GM13977 (cell line): Measurements from ENCODE around the gene FKBP5.
A peak's percentile ranks its signal among the peaks of the same experiment; 100 is the strongest.
"Not testable (repeated sequence)": the region's sequence is repeated elsewhere in the genome, so short reads cannot be mapped to it uniquely, and the experiment has no call there.

Experiments used
- DNase-seq: peaks from one replicate; pipeline ENCODE4 v3.0.0; 2012; ENCODE audit warnings: low spot score
- in situ Hi-C: fragments of 300-500 bp; cut with MboI; formaldehyde crosslinking; loops from one replicate; pipeline ENCODE4 v1.12.0; 2022; ENCODE audit warnings: low sequenced_read_pairs, low pct_unique_long_range_greater_than_20kb, mixed read lengths, inconsistent platforms; ENCODE audit not compliant: unreplicated experiment
- TF ChIP-seq, protein P1 (sequence below): IDR thresholded peaks from 2 replicates; pipeline ENCODE4 v1.5.1; 2012; ENCODE audit warnings: mild to moderate bottlenecking, control low read depth; ENCODE audit not compliant: insufficient read depth; ENCODE audit errors: extremely low read depth, missing control alignments

Gene FKBP5

DNA sequence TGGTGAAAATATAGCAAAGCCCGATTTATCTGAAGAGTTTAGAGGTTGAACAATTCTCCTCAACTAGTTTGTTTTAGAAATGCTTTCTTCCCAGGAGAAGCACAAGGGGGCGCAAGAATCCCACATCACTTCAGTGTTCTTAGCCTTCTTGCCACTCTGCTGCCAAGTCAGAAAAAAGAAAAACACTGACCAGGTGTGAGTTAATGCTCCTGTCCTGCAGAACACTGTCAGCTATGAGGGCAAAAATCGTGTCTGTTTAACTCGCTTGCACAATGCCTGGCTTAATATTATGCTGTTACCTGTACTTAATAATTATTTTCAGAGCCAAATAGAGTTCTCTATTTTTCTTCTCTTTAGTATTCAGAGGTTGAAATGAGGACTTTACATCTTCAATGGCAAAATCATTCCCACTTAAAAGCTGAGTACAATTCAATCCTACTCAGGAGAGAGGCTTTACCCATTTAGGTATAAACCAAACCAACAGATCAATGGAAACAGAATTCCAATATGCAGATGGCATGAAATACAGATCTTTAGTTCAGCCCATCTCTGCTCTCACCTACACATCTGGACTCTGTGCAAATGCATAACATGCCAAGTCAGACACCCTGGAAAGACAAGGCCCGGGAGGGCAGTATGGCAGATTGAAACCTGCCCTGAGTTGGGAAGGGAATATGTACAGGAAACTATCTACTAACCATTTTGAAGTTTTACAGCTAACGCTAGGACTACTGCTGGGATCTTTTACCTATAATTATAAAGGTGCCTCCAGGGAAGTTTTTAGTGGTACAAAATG, 104.6 kb downstream of the FKBP5 start:
- TF ChIP-seq, protein P1, sequence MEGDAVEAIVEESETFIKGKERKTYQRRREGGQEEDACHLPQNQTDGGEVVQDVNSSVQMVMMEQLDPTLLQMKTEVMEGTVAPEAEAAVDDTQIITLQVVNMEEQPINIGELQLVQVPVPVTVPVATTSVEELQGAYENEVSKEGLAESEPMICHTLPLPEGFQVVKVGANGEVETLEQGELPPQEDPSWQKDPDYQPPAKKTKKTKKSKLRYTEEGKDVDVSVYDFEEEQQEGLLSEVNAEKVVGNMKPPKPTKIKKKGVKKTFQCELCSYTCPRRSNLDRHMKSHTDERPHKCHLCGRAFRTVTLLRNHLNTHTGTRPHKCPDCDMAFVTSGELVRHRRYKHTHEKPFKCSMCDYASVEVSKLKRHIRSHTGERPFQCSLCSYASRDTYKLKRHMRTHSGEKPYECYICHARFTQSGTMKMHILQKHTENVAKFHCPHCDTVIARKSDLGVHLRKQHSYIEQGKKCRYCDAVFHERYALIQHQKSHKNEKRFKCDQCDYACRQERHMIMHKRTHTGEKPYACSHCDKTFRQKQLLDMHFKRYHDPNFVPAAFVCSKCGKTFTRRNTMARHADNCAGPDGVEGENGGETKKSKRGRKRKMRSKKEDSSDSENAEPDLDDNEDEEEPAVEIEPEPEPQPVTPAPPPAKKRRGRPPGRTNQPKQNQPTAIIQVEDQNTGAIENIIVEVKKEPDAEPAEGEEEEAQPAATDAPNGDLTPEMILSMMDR = peak; percentile 81
- DNase-seq = peak; percentile 44
- in situ Hi-C loops = loop anchor here (5.0 kb wide), 1 partner anchor 153 kb away; the partner anchor contains the start of gene ARMC12

DNA sequence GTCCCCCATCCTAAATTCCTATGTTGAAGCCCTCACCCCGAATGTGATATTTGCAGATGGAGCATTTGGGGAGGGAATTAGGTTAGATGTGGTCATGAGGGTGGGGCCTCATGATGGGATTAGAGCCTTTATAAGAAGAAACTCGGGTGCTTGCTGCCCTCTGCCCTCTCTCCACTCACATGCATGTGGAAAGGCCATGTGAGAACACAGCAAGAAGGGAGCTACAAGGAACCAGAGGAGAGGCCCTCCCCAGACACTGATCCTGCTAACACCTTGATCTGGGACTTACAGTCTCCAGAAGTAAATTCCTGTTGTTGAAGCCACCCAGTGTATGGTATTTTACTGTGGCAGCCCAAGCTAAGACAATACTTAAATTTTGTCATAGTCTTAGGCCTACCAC, 106.4 kb downstream of the FKBP5 start:
- no peak for DNase-seq
- in situ Hi-C loops = loop anchor here (5.0 kb wide), 1 partner anchor 155 kb away; the partner anchor contains the start of gene ARMC12

DNA sequence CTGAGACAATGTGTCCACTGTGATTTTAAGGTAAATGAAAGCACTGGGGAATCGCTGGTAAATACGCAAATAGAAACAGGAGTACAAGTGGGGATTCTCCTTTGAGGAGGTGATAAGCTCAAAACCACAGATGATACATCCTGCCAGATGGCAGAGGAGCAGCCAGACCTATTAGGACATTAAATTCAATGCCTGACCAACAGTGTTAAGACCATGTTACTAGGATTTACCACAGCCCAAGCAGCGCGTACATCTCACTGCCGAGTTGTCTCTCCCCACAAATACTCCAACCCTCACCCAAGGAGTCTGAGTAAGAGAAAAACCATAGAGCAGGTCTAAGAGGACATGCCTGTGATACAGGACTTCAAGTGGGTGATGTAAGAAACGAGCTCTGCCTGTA, 107.1 kb downstream of the FKBP5 start:
- TF ChIP-seq, protein P1 = no peak
- DNase-seq = no peak
- in situ Hi-C loops = loop anchor here (5.0 kb wide), 1 partner anchor 156 kb away; the partner anchor contains the start of gene ARMC12

More for the DNA sequence above, 106.4 kb downstream of the FKBP5 start:
- TF ChIP-seq, protein P1 = no peak

DNA sequence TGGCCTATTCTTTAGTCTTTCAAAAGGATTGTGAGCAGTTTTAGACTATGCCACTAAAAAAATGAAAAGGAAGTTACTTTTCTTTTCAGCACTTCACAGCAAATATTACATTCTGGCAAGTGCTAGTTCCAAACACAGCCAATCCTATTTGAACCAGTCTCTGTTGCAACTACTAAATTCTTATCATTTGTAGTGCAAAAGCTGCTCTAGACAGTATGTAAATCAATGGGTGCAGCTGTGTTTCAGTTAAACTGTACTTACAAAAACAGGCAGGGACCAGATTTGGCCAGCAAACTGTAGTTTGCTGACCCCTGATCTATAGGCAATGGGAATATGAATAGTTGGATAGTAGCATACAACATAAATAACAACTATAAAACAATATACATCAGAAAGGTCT, 107.9 kb downstream of the FKBP5 start:
- TF ChIP-seq, protein P1 = no peak
- in situ Hi-C loops = loop anchor here (5.0 kb wide), 1 partner anchor 156 kb away; the partner anchor contains the start of gene ARMC12
- DNase-seq = no peak

DNA sequence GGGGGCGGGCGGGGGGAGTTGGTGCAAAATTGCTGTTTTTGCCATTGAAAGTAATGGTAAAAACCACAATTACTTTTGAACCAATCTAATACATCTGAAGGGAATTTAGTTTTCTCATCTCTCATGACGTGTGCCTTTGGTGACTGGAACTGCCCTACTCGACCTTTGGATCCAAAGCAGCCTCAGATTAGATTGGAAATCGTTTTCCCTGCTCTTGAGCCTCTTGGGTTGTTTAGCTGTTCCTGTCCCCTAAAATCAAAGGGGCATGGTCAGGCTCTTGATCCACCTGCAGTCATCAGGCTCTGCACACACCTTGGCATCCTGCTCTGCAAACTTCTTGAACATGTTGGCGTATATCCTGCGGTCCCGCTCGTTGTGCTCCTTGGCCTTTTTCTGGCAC, 112.0 kb downstream of the FKBP5 start:
- TF ChIP-seq, protein P1 = no peak
- in situ Hi-C loops = no loop called here
- no peak for DNase-seq

DNA sequence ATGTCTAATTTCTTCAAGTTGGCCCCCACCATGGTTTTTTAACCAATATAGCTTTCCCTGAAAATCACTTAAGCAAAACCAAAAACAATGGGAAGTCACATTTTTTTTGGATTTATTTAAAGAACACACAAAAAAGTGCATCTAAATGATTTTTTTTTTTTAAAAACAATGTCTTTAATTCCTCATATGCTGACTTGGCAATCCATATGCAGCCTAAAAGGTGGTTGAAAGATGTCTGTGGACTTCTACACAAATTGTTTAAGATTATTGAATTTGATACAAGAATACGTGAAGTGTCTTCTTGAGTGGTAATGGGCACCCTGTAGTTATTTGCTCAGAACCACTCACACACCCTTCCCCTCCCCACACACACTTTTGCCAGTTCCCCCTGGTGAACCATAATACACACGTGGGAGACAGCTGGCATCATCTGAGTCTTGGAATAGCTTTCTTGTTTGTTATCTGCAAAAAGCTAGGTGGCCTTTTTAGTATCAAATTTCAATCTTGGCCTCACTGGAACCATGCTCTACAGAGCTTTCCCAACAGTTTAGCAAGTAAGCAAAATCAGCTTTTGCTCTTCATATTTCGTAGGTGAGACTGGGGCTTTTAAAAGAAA, 115.1 kb downstream of the FKBP5 start:
- in situ Hi-C loops = no loop called here

DNA sequence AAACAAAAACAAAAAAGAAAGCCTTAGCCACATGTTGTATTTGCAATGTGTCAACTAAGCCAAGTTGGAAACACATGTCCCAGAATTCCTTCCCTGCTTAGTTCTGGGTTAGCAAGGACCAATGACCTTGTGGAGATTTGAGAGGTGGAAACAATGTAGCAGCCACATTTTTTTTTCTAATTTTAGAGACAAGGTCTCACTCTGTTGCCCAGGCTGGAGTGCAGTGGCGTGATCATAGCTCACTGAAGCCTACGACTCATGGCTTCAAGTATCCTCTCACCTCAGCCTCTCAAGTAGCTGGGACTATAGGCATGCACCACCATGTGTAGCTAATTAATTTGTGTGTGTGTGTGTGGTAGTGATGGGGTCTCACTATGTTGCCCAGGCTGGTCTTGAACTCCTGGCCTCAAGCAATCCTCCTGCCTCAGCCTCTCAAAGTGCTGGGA, 117.8 kb downstream of the FKBP5 start:
- DNase-seq, in situ Hi-C loops: not testable (repeated sequence)

More for the DNA sequence above, 115.1 kb downstream of the FKBP5 start:
- TF ChIP-seq, protein P1 = no peak
- no peak for DNase-seq
